ENCODE measurements around the gene NSFL1C.

Gene NSFL1C

DNA sequence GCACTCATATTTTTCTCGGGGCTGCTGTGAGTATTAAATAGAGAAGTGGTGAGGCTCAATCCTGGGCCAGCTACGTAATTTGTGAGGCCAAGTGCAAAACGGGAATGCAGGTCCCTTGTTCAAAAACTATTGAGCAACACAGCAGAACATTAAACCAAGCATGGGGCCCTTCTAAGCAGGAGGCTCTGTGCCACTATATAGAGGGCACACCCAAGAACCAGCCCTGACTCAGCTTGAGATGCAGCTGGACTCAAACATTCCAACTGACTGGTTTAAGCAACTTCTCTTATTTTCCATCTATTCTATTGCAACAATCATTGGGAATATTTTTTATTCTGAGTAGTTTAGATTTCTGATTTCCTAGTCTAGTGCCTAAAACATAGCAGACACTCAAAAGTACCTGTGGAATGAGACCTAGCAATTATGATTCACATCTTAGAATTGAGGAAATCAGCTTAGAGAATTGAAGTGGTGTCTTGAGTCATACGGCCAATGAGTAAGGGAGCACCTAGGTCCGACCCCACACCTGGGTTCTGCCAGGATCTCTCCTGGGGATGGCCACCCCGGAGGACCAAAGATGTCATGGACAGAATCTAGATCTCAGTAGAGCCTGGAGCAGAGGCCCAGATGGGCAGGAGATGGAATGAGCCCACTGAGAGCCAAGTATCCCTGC is 23.3 kb upstream of the NSFL1C start:
- H3K79me2 ChIP-seq (ENCODE audit: insufficient read depth, low read depth): no peaks in the 10 kb centered on the region
- no peak overlapping the region for H3K4me2 ChIP-seq
- no peaks in the 10 kb centered on the region for H3K36me3 ChIP-seq (ENCODE audit: insufficient read depth)
- H3K27me3 ChIP-seq (ENCODE audit: insufficient read depth, low read depth): no peaks in the 10 kb centered on the region
- no peaks in the 10 kb centered on the region for H4K20me1 ChIP-seq (ENCODE audit: insufficient read depth)
- no peak overlapping the region for H2AFZ ChIP-seq (ENCODE audit: low read depth)
- H3K27ac ChIP-seq: no peak overlapping the region
- H3K4me3 ChIP-seq (IDR thresholded peaks at IDR 0.05; ENCODE audit: insufficient read depth, low read depth, low read length): no peak overlapping the region
- no peaks in the 10 kb centered on the region for H3K4me1 ChIP-seq (ENCODE audit: low read depth, poor library complexity, severe bottlenecking)
- no peak overlapping the region for H3K9ac ChIP-seq
- no peak for TF ChIP-seq CTCF (conservative IDR thresholded peaks at IDR 0.05; ENCODE audit: low read depth, low read length)

DNA sequence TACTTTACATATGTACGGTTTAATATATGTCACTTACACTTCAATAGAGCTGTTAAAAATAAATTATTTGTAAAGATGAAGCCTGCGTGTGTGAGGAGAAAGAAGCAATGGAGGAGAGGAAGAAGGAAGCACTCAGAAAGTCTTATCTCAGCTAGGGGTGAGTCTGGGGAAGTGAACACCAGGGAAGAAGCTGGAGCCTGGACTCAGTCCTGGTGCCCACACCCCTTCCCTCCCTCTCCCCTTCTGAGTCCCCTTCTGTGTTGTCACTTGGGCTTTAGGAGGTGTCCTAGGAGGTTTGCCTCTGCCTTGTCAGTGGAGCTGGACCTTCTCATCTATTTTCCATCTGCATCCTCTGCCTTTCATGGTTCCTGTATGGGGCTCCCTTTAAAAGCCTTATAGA is 22.7 kb upstream of the NSFL1C start:
- no peaks in the 10 kb centered on the region for H4K20me1 ChIP-seq (ENCODE audit: insufficient read depth)
- H3K4me3 ChIP-seq (IDR thresholded peaks at IDR 0.05; ENCODE audit: insufficient read depth, low read depth, low read length): no peak overlapping the region
- H2AFZ ChIP-seq (ENCODE audit: low read depth): no peak overlapping the region
- no peaks in the 10 kb centered on the region for H3K4me1 ChIP-seq (ENCODE audit: low read depth, poor library complexity, severe bottlenecking)
- no peak overlapping the region for H3K27ac ChIP-seq
- no peak overlapping the region for H3K9ac ChIP-seq
- no peak overlapping the region for H3K4me2 ChIP-seq
- no peak for TF ChIP-seq CTCF (conservative IDR thresholded peaks at IDR 0.05; ENCODE audit: low read depth, low read length)
- H3K27me3 ChIP-seq (ENCODE audit: insufficient read depth, low read depth): no peaks in the 10 kb centered on the region
- no peaks in the 10 kb centered on the region for H3K79me2 ChIP-seq (ENCODE audit: insufficient read depth, low read depth)
- H3K36me3 ChIP-seq (ENCODE audit: insufficient read depth): no peaks in the 10 kb centered on the region

DNA sequence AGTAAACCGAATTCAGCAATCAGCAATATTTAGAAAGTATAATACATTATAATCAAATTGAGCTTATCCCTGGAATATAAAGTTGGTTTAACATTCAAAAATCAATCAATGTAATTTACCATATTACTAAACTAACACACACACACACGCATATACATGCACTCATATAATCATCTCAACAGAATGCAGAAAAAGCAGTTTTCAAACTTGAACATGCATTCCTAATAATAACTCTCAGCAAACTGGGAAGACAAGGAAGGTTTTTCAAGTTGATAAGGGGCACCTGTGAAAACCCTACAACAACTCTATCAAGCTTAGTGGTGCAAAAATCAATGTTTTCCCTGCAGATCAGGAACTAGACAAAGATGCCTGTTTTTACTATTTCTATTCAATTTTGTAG is 19.9 kb upstream of the NSFL1C start:
- no peak for TF ChIP-seq CTCF (conservative IDR thresholded peaks at IDR 0.05; ENCODE audit: low read depth, low read length)
- no peaks in the 10 kb centered on the region for H4K20me1 ChIP-seq (ENCODE audit: insufficient read depth)
- H2AFZ ChIP-seq (ENCODE audit: low read depth): no peak overlapping the region
- H3K79me2 ChIP-seq (ENCODE audit: insufficient read depth, low read depth): no peaks in the 10 kb centered on the region
- no peak overlapping the region for H3K4me2 ChIP-seq
- no peaks in the 10 kb centered on the region for H3K4me1 ChIP-seq (ENCODE audit: low read depth, poor library complexity, severe bottlenecking)
- no peak overlapping the region for H3K27ac ChIP-seq
- H3K9ac ChIP-seq: no peak overlapping the region
- no peaks in the 10 kb centered on the region for H3K27me3 ChIP-seq (ENCODE audit: insufficient read depth, low read depth)
- no peaks in the 10 kb centered on the region for H3K36me3 ChIP-seq (ENCODE audit: insufficient read depth)
- no peak overlapping the region for H3K4me3 ChIP-seq (IDR thresholded peaks at IDR 0.05; ENCODE audit: insufficient read depth, low read depth, low read length)

DNA sequence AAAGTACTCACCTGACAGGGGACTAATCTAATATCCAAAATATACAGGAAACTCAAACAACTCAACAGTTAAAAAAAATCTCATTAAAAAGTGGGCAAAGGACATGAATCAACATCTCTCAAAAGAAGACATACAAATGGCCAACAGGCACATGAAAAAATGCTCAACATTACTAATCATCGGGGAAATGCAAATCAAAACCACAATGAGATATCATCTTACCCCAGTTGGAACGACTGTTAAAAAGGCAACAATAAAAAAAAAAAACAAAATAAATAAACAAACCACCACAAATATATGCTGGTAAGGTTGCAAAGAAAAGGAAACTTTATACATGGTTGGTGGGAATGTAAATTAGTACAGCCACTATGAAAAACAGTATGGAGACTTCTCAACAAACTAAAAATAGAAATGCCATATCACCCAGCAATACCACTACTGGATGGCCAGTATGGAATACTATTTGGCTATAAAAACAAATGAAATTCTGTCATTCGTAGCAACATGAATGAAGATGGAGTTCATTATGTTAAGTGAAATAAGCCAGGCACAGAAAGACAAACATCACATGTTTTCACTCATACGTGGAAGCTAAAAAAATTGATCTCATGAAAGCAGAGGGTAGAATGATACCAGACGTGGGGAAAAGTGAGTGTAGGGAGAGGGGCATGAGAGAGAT is 17.9 kb upstream of the NSFL1C start:
- Histone ChIP-seq H4K20me1 (ENCODE audit: insufficient read depth) (no peaks in the 10 kb centered on the region), H3K4me2 (no peak overlapping the region), H2AFZ (ENCODE audit: low read depth) (no peak overlapping the region), H3K4me1 (ENCODE audit: low read depth, poor library complexity, severe bottlenecking) (no peaks in the 10 kb centered on the region), H3K36me3 (ENCODE audit: insufficient read depth) (no peaks in the 10 kb centered on the region), H3K27ac (no peak overlapping the region), H3K27me3 (ENCODE audit: insufficient read depth, low read depth) (no peaks in the 10 kb centered on the region), H3K4me3 (IDR thresholded peaks at IDR 0.05; ENCODE audit: insufficient read depth, low read depth, low read length) (no peak overlapping the region), H3K79me2 (ENCODE audit: insufficient read depth, low read depth) (no peaks in the 10 kb centered on the region), H3K9ac (no peak overlapping the region)
- TF ChIP-seq CTCF (conservative IDR thresholded peaks at IDR 0.05; ENCODE audit: low read depth, low read length): no peak
